Progenitor cell of endocrine pancreas (in vitro differentiated cells): ENCODE results near the gene ARSG. TPM values are rescaled to one million over a fixed set of nuclear protein-coding genes. Genes with fewer than 3 reads are reported as not detected.

Experiments used
- DNase-seq: peaks from one replicate; pipeline ENCODE4 v3.0.0; 2021; ENCODE audit warnings: low spot score; ENCODE audit not compliant: unreplicated experiment
- H3K27ac Mint-ChIP-seq: 2 replicates; pipeline ENCODE4 v1.8.0; 2021; ENCODE audit warnings: mild to moderate bottlenecking, moderate library complexity, mixed read lengths
- H3K27me3 Mint-ChIP-seq: 2 replicates; pipeline ENCODE4 v1.8.0; 2021; ENCODE audit warnings: mixed read lengths
- H3K36me3 Mint-ChIP-seq: 2 replicates; pipeline ENCODE4 v1.8.0; 2022; ENCODE audit warnings: mixed read lengths; ENCODE audit not compliant: insufficient read depth
- H3K4me1 Mint-ChIP-seq: 2 replicates; pipeline ENCODE4 v1.8.0; 2021; ENCODE audit warnings: low read depth, mixed read lengths
- H3K4me3 Mint-ChIP-seq: 2 replicates; pipeline ENCODE4 v1.8.0; 2021; ENCODE audit warnings: low read depth, mild to moderate bottlenecking, moderate library complexity, mixed read lengths
- H3K9me3 Mint-ChIP-seq: 2 replicates; pipeline ENCODE4 v1.8.0; 2021; ENCODE audit warnings: low read depth, mixed read lengths
- CTCF ChIP-seq: fragments of 200-600 bp; sonication (generic); IDR thresholded peaks from one replicate; pipeline ENCODE4 v1.5.0; 2021; ENCODE audit warnings: antibody characterized with exemption, mild to moderate bottlenecking; ENCODE audit not compliant: unreplicated experiment
- microRNA-seq: library from miRNA; unstranded; fragments of <30 nt; microRNA quantifications from one replicate; pipeline ENCODE4 v1.1.0, GENCODE V29; 2020; ENCODE audit warnings: borderline number of aligned reads; ENCODE audit not compliant: unreplicated experiment
- total RNA-seq: library from RNA; stranded (reverse); gene quantifications from 2 replicates; pipeline ENCODE4 v1.2.1, GENCODE V29; 2021

ARSG gene
- total RNA-seq, 1 donor from 2014 or later, result 2.6 TPM

- no peaks in the 10 kb centered on the region for H3K27me3 Mint-ChIP-seq
- no peak overlapping the region for H3K27ac Mint-ChIP-seq
- H3K4me3 Mint-ChIP-seq, result no peak overlapping the region
- H3K36me3 Mint-ChIP-seq, result peaks cover 3% of the 10 kb centered on the region
- H3K4me1 Mint-ChIP-seq, result peaks cover 5% of the 10 kb centered on the region
- TF ChIP-seq CTCF, result no peak
- no peak for DNase-seq
- peaks cover 18% of the 10 kb centered on the region for H3K9me3 Mint-ChIP-seq
These were observed 177.0 kb downstream of the ARSG start for GRCh38 chr17:68468334-68468733.

DNA sequence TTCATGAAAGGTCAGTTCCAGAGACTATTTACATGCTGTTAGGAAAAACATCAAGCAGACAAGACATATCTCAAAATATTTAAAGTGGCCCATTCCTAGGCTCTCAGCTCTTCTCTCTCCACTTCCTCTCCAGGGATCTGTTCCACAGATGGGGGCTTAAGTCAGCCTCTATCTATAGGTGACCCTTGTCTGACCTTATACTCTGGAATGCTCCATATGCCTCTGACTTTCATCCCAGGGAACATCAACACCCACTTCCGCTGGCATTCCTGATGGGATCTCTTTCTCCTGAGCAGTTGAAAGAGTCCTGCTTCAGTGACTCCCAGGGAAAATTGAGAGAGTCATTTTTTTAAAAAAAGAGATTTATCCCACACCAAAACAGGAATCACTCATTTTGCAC is 177.5 kb downstream of the ARSG start:
- TF ChIP-seq CTCF, result no peak
- peaks cover 3% of the 10 kb centered on the region for H3K4me1 Mint-ChIP-seq

More for the DNA sequence above, 177.5 kb downstream of the ARSG start:
- Mint-ChIP-seq H3K27me3 (no peaks in the 10 kb centered on the region), H3K9me3 (peaks cover 18% of the 10 kb centered on the region), H3K4me3 (no peak overlapping the region), H3K27ac (no peak overlapping the region), H3K36me3 (peaks cover 3% of the 10 kb centered on the region)
- no peak for DNase-seq

Small RNA genes lying within 50 kb of the gene (microRNA-seq; reads per million reads assigned to microRNA genes)
- not detected for gene MIR635

Other genes with a start within 250 kb of the ARSG start
- 58.3 and 61.4 TPM in 2 replicates for gene AMZ2, start 43.5 kb upstream of the ARSG start, total RNA-seq
- gene SLC16A6, start 368 bp upstream of the ARSG start, total RNA-seq, result 0.12 and 0.24 TPM in 2 replicates
- gene WIPI1, start 166.0 kb downstream of the ARSG start, total RNA-seq, result 53.5 and 54.3 TPM in 2 replicates
- 336 and 337 TPM in 2 replicates for gene PRKAR1A, start 220.9 kb downstream of the ARSG start, total RNA-seq